GM18868 (cell line): ENCODE measurements around the gene TBX15.

Experiments
- ATAC-seq: cut with Tn5 transposase; IDR thresholded peaks from one replicate; pipeline ENCODE4 v1.9.1; 2021; ENCODE audit warnings: mild to moderate bottlenecking, moderate library complexity; ENCODE audit not compliant: unreplicated experiment

TBX15 gene

DNA sequence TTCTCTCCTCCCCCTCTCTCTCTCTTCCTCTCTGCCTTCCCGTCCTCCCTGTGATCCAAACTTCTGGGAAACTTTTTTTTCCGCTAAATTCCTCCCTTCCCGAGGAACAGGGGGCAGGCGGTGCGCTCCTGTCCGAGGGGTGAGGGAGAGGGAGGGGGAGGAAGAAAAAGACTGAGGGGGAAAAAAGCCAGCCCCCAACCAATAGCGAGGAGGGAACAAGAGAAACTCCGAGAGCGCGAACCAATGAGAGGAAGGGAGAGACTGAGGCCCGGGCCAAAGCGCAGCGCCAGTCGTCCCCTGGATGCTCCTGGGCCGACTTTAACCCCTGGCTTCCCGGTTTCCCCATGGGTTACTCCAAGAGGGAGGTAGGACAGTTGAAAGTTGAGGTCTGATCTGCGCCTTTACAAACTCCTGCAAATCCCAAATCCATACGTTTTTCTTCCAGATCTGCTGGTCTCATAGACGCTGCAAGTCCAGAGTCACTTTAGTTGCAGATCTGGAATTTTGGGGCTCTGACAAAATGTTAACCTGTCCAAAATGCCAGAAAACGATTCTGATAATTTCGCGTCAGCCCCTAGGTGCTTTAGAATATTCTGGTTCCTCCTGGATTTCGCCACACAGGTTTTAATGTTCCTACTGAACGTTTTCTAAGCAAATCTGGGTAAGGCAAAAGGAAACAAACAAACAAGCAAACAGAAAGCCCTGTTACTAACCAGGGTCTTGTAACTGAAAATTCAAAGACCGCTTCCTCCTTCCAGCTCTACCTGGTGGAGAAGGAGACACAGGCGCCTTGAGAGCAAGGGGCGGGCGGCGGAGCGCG, at the start of gene TBX15:
TSS of gene TBX15 (minus strand) at position 158 of the 820 bp plus-strand sequence. CDS start 548 bp downstream, outside the sequence.
- no peak for ATAC-seq

DNA sequence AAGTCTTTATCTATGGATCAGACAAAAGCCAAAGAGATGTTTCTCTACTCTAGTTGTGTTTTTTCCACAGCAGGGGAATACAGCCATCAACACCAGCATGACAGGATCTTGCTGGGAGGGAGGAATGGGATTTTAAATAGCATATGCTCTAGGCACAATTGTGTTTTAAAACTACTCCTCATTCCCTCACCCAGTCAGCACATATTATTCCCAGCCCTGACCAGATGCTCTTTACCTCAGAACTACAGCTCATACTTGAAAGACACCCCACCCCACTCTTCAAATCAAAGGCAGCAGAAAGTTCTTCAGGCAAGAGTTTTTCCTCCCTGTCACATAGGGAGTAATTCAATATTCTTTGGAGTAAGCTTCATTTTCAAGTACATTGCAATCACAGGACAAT, 46.2 kb upstream of the TBX15 start:
- ATAC-seq, result no peak

DNA sequence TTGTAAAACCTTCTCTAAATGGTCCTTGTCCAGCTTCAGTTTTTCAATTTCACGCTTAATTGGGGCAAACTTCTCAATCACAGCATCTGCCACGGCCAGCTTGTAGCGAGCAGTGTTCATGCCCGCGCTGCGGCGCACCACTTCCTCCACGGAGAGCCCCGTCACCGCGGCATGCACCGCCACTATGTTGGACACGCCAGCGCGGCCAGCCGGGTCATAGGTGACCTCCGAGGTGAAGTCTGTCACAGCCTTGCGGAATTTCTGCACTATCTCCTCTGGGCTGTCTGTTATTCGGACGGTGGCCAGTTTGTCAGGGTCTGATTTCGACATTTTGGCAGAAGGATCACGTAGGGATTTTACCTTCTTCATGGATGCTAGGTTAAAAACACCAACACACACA, 44.8 kb upstream of the TBX15 start:
- ATAC-seq, result no peak

DNA sequence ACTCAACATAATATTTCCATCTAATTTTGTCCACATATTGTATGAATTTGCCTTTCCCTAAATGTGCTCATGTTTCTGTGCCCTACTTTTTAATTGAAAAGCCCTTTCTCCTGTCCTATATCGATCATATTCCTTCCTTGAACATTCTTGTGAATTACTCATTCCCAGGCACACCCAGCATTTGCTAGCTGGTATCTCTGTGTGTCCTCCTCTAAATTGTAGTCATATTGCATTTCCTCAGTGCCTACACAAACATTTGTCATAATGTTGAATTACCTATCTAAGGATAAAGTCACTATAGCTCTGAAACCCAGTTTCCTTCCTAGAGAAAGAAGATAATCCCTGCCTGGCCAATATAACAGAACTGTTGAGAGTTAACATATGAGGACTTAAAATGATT, 39.6 kb upstream of the TBX15 start:
- ATAC-seq, result no peak

DNA sequence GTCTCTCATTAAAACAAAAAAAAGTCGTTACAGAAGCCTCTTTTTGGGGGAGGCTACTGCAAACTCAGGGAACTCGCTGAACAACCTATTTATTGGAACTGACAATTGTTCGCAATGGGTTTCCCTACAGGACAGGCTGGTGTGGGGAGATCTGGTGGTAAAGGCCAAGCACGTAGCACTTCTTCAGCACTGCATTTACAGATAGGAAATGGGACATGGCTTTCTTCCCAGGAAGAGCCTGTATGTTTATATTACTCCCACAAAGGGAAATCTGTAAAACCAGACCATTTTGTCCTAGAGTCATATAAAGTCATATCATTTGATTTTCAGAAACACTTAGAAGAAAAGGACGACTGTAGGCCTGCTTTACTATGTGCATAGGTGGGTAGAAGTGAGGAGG, 38.8 kb upstream of the TBX15 start:
- no peak for ATAC-seq

DNA sequence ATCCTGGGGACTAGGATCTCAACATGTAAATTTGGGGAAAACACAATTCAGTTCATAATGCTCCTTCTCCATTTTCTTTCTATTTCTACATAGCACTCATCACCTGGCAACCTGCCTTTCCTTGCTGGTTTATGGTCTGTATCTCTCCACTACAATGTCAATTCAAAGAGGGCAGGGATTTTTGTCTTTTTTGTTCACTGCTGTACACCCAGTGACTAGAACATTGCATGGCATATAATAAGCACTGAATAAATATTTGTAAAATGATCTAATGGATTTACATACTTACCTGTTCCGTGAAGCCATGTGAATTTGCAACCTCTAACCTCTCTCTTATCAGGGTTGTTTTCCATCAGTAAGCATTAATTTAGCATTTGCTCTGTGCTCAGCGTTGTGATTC, 27.4 kb upstream of the TBX15 start:
- ATAC-seq, result no peak

DNA sequence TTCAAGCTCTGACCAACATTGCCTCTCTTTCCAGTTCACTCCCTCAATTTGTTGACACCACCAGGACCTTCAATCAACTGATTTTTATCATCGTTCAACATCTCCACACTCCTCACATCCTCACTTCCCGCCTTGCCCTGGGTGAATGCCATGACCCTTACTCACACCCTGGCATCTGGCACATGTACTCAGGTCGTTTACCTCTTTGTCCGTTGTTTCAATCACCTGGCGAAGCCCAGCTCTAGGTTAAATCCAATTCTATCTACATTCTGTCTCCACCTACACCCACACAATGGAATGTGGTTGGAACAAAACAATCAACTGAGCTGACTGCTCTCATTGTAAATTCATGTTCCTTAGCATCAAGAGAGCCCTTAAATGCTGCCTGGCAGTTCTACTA, 24.2 kb upstream of the TBX15 start:
- ATAC-seq, result no peak

DNA sequence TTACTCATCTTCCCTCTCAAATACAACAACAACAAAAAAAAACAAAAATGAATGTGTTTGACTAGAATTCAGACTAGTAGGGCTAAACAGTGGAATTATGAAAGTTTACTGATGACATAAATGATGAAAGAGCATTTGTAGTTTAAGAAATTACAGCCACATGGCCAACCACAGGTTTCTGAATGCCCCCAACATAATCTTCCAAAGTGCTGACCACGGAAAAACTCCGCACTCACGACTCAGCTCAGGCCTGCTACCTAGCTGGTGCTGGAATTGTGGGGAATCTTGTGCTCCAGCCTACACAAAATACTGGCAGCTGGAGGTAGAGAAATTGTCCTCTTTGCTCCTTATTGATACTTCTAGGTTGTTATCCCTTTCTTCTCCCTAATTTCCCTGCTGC, 23.6 kb upstream of the TBX15 start:
- ATAC-seq, result no peak

DNA sequence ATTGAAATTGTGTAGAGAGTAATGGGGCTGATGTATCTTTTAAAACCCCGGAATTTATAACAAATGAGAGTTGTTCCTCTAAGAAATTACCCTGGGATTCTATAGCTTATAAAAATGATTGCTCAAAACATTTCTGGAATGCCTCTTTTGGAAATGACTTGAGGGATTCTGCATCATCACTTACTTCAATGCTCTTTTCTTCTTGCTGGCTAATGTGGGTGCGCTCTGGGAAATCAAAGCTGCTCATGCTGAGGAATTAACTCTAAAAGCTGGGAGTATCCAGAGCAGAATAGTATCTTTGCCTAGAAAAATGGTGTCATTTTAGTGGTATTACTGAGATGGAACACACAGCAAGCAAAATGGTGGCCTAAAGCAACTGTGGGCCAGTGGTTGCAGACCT, 23.0 kb upstream of the TBX15 start:
- ATAC-seq, result no peak

DNA sequence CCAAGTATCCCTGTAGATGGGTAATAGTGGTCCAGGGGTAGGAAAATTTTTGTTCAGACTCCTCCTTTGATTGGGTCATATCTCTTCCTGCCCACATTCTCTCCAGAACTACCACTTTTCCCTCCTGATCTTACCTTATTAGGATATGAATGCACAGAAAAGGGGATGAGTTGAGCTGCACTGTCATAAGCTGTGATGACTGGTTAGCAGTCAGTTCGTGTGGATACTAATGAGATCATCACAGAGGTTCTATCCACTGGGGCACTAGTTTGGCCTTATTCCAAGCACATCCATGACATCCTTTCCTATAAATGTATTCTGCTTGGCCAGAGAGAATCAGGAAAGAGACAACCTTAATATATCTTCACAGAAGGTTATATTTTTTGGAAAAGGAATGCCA, 22.1 kb upstream of the TBX15 start:
- no peak for ATAC-seq

DNA sequence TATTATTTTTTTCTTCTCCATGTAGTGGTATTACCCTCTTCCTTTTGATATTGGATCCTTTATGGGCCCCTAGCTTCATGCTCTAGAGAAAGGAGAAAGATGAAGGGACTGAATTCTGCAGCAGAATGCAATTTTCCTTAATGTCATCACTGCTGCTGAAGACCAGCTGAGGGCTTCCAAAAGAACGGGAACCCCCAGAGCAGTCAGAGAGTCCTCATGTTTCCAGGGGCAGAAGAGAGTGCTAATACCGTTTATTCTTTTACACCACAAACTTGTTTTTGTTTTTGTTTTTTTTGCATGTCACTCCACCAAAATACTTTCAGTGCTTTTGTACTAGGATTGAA, 21.1 kb upstream of the TBX15 start:
- no peak for ATAC-seq

DNA sequence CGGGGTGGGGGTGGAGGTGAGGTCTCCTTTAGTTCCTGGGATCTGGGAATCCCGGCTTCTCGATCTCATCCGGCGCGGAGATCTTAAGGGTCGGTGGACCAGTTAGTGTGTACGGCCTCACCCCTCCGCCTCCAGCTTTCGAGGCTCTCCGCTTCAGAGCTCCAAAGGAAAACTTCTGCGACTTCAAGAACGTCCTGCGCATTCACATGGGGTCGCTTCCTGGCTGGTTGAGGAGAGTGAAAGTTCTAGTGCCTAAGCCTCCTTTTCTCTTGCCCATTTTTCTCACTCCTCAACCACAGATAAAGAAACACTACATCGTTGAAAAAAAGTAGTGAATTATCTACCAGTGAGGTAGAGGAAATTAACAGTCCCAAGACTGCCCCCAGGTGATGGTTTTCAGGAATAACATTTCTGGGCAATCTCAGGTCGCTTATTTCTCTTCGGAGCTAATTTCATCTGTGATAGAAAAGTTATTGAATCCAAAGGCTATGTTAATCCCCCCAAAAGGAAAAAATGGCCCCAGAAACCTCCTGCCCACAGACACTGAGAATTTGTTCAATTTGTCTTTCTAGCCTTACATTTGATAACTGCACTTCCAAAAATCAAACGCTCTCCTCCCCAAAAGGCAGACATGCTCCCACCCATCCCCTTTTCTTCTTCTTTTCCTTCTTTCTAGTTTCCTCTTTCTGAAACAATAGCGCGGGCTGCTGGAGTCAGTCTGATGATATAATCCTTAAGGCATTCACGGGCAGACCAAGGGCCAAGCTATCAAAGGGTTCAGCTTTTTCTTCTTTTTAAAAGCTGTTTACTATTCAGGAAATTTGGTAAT, 20.6 kb upstream of the TBX15 start:
- ATAC-seq, result peak; percentile 70

DNA sequence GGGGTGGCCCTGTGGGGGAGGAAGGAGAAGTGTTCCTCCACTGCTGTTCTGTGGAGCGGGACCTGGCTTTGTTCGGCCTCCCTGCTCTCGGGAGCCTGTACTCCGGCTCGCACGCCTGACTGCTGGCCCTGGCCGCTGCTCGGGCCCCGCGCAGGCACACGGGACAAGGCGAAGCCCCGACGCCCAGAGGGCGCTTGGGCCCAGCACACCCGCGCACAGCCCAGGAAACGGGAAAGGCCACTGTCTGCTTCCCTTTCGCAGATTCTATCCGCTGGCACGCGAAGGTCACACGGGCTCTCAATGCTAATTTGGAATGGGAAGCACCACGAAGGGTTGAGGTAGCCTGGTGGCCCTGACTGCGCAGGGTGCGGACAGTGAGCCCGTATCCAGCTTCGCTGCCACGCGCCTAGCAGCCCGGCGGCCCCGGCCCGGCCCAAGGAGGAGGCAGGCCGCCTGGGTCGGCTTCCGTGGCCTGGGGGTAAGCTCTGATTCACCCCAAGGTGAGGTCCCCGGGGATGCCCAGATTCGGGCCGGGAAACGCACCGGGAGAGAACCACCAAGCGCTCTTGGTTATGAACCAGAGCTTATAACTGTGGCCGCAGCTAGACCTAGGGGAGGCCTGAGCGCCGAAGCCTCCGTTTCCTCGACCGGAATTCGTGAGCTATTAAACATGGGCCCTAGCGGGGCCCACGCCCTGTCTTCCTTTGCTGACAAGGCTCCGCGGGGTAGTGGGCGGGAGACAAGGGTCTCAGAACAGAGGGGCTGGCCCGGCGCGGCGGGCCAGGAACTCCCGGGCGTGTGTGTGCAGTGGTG, 19.7 kb upstream of the TBX15 start:
- ATAC-seq, result no peak

DNA sequence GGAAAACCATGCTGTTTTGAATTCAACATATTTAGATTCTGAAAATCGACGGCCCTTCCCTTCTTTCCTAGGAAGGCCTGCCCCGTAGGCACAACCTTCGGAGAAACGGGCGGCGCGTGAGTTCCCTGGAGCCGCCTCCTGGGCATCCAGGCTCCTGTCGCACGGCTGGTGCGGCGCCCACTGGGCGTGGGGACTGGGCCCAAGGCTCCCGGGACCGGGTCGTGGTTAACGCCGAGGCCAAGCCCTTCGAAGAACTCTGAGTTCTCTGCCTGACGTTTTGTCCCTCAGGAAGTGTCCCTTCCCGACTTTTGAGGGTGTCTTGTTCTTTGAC, 19.2 kb upstream of the TBX15 start:
- ATAC-seq, result no peak

DNA sequence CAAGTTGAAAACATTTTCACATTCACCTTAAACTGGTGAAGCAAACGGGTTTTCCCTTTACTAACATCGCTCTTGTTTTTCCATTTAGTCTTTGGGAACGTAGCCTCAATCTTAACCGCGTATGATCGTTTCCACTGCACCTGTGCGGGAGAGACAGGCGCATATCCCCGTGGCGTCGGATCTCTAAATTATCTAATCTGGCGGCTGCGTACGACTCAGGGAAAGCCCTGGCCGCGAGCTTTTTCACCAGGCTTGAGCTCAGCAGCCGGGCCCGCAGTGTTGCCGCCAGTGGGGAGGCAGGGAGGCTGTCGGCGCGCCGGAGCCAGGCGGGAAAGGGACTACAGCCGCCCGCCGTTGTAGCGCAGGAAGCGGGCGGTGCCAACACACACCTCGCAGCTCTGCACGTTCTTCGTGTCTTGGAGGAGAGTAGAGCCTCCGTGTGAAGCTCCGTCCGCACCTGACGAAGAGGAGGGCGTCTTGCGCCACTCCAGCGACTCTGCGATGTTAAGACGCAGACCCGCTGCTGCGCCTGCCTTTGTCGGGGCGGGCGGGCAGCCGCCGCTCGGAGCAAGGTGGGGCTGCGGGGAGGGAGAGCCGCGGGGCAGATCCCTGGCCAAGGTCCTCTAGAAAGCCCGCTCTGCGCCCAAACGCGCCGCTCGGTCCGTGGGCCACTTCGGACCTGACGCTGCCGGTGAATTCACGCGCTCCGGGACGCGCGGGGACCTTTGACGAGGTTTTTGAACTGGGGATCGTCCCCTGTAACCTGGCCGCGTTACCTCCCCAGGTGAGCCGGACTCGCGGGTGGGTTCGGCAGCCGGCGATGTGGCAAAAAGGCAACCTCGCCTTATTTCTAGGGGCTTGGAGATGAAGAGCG, 18.5 kb upstream of the TBX15 start:
- ATAC-seq, result no peak

DNA sequence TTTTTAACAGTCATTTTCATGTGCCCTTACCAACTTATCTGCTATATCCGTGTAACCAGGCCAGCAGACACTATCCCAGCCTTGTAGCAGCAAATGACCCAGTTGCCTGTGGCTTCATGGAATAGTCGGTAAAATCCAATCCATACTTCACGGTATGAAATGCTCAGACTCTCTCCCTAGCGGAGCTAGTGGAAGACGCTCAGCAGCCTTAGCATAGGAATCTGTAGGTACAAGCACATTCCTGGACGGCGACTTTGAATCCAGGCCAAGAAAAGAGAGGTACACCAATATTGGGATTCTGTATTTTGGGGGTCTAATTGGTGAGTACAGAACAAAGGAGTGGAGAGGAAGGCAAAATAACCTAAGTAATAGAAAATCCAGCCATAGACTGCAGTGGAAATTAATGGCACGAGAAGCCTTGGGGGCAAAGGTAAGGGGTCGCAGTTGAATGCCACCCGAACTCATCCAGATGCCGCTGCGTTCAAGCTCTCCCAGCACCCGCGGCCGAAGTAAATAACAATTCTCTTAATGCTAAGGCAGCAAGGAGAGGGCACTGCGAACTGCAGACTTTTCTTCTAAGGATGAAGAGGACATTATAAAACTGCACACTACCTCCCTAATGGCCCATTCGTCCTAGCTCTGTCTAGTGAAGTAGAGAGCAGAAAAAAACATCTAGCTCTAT, 17.7 kb upstream of the TBX15 start:
- no peak for ATAC-seq

DNA sequence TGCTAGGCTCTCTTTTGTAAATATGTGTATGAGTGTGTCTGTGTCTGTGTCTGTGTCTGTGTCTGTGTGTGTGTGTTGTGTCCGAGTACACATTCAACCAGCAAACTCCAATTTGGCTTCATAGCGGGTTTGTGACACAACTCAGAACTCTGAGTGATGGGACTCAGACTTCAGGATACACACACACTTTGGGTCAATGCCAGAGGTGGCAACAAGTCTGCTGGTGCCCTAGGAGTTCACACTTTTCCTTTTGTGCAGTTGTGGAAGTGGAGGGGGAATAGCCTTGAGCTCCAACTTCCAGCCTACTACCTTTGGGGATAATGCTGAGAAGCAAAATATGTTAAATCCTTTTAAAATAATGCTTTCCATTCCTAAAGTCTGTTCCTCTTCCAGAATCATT, 16.6 kb upstream of the TBX15 start:
- ATAC-seq, result no peak

DNA sequence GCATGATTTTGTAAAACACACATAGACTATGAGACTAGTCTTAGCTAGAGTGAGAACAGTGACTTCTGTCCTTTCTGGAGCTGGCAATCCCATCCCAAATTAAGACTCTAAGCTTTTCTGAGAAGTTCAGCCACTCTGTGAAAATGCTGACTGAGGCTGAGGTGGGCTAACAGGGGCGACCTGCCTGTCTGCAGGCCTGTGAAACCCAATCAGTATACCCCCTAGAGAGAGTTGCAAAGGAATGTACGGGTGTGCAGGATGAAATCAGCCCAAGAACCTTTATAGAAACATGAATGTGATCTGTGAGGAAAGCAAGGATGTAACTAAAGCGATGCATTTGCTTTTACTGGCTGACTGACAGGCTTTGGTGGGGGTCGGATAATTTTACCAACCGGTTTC, 16.0 kb upstream of the TBX15 start:
- ATAC-seq, result no peak

DNA sequence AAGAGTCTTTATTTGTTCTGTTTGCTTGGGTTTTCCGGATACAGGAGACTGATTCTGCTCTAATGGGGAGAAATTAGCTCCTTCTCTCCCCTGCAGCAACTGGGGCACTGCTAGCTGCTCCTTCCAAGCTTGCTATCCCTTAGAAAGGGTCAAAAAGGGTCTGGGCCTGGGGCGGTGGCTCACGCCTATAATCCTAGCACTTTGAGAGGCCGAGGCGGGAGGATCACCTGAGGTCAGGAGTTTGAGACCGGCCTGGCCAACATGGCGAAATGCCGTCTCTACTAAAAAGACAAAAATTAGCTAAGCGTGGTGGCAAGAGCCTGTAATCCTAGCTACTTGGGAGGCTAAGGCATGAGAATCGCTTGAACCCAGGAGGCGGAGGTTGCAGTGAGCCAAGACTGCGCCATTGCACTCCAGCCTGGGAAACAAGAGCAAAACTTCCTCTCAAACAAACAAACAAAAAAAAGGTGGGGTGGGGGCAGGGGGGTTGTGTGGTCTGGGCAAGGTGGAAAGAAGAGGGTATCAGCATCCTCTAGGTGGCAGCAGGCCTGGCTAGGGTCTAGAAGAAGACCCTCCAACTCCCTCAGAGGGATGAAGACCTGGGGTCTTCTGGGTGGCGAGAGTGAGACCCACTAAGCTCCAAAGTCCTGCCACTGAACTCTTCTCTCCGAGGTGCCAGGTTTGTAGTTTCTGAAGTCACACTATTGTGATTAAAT, 15.4 kb upstream of the TBX15 start:
- no peak for ATAC-seq
